GM19328 (cell line): Measurements from ENCODE around the gene TNS3.
A peak's percentile ranks its signal among the peaks of the same experiment; 100 is the strongest.
"Not testable (repeated sequence)": the region's sequence is repeated elsewhere in the genome, so short reads cannot be mapped to it uniquely, and the experiment has no call there.

Experiments
- ATAC-seq: cut with Tn5 transposase; IDR thresholded peaks from one replicate; pipeline ENCODE4 v1.9.1; 2021; ENCODE audit warnings: mild to moderate bottlenecking, moderate library complexity; ENCODE audit not compliant: unreplicated experiment

The TNS3 gene

DNA sequence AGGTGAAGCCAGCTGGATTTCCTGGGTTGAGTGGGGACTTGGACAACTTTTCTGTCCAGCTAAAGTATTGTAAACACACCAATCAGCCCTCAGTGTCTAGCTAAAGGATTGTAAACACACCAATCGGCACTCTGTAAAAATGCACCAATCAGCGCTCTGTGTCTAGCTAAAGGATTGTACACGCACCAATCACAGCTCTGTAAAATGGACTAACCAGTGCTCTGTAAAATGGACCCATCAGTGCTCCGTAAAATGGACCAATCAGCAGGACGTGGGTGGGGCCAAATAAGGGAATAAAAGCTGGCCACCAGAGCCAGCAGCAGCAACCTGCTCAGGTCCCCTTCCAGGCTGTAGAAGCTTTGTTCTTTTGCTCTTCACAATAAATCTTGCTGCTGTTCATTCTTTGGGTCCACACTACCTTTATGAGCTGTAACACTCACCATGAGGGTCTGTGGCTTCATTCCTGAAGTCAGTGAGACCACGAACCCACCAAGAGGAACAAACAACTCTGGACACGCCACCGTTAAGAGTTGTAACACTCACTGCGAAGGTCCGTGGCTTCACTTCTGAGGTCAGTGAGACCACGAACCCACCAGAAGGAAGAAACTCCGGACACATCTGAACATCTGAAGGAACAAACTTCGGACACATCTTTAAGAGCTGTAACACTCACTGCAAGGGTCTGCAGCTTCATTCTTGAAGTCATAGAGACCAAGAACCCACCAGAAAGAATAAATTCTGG is 21.8 kb upstream of the TNS3 start:
- ATAC-seq = not testable (repeated sequence)

DNA sequence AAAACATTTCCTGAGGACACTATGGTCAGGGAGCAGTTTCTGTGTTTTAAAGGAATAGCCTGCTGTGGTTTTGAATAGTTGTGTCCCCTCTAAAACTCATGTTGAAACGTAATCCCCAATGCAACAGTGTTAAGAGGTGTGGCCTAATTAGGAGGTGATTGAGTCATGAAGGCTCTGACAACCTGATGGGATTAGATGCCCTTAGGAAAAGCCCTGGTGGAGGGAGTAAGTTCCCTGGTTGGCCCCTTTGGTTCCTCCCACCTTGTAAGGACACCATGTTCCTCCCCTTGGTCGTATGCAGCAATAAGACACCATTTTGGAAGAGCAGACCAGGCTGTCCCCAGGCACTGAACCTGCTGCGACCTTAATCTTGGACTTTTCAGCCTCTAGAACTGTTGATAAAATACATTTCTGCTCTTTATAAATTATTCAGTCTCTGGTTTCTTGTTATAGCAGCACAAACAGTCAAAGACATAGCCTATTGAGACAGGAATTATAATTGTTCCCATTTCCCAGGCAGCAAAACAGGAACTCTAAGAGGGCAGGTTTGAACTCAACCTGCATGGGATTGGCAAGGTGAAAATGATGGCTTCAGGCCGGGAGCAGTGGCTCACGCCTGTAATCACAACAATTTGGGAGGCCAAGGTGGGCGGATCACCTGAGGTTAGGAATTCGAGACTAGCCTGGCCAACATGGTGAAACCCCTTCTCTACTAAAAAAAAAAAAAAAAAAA is 20.5 kb upstream of the TNS3 start:
- ATAC-seq = no peak

- no peak for ATAC-seq
Observed at GRCh38 chr7:47601881-47602249, 20.0 kb upstream of the TNS3 start.

DNA sequence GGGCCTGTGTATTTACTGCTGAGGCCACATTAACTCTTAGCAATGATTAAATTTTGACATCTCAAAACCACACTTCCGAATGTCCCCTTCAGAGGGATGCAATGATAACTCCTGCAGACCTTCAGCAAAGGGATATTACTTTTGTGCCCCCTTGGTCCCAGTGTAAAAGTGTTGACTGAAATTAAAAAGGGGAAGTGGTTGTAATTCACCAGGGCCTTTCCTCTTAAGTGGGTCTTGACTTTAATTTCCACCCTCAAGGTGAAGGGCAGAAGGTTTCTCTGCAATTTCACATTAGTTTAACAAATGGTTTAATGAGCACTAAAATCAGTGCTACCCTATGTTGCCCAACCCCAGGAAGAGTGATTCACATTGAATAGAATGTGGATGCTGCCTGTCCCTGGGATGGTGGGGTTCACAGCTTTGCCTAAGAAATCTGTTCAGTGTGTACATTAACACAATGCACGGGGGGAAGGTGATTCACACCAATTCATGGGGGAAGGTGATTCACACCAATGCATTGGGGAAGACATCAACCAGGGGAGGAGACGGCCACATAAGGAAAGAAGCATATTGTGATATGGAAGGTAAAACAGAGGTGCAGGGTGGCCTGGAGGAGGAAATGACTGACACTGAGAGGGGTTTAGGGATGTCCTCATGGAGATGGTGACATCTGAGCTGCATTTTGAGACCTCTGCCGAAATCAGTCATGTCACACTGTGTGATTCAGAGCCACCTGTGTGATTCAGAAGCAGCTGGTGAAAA is 19.4 kb upstream of the TNS3 start:
- peak; percentile 63 for ATAC-seq

DNA sequence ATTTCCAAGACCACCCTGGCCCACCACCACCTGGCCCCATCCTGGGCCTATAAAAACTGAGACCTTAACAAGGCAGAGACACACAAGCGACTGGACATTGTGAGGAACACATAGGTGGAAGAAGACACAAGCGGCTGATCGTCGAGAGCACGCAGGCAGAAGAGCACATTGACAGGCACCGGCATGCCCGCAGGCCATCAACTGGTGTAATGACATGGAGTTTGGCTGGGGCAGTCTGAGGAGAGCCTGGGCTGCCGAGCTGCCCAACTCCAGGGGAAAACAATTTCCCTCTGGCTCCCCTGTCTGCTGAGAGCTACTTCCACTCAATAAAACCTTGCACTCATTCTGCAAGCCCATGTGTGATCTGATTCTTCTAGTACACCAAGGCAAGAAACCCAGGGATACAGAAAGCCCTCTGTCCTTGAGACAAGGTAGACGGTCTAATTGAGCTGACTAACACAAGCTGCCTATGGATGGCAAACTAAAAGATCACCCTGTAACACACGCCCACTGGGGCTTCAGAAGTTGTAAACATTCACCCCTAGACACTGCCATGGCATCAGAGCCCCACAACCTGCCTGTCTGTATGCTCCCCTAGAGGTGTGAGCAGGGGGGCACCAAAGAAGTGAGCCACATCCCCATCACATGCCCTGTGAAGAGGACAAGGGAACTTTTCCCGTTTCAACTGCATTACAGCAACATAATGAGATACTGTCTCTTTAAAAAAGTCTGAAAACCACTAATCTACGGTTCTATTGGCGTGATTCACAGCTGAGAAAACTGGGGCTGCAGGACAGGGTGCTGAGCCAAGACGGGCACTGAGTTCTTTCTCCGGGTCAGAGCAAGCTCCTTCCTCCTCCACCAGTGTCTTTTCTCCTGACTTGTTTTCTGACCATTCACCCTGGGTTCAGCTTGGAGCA is 18.5 kb upstream of the TNS3 start:
- peak; percentile 52 for ATAC-seq

DNA sequence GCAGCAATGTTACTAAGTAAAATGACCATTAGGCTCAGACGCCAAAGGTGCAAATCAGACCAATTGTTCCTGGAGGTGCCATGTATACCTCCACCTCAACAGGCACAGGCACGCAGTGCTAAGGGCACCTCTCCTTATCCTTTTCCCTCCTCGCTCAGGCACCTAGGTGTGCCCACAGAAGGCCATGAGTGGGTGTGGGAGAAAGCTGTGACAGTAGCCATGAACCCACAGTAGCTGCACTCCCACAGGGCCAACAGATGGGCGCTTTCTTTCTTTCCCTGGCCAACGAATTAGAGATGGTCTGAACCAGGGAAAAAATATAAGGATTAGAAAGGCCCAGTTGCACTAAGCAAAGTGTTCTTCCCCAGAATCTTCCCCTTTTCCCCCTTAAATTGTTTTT is 15.5 kb upstream of the TNS3 start:
- no peak for ATAC-seq

DNA sequence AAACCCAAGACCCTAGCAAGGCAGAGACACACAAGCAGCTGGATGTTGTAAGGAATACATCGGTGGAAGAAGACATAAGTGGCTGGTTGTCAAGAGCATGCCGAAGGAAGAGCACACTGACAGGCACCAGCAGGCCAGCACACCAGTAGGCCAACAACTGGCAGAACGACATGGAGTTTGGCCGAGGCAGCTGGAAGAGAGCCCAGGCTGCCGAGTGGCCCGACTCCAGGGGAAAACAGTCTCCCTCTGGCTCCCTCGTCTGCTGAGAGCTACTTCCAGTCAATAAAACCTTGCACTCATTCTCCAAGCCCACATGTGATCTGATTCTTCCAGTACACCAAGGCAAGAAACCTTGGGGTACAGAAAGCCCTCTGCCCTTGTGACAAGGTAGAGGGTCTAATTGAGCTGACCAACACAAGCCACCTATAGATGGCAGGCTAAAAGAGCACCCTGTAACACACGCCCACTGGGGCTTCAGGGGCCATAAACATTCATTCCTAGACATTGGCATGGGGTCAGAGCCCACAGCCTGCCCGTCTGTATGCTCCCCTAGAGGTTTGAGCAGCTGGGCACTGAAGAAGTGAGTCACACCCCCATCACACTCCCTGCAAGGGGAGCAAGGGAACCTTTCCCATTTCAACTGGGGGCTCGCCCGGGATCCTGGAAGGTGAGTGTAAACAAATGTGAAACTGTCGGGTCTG is 14.7 kb upstream of the TNS3 start:
- ATAC-seq = no peak

- ATAC-seq = no peak
Observed at GRCh38 chr7:47594406-47594805, 12.5 kb upstream of the TNS3 start.

GRCh38 chr7:47591655-47592572 is 10.0 kb upstream of the TNS3 start:
- no peak for ATAC-seq

GRCh38 chr7:47591089-47591654 is 9.3 kb upstream of the TNS3 start:
- no peak for ATAC-seq

- not testable (repeated sequence) for ATAC-seq
Observed at GRCh38 chr7:47590215-47590614, 8.3 kb upstream of the TNS3 start.

- ATAC-seq = no peak
Observed at GRCh38 chr7:47588704-47589225, 6.9 kb upstream of the TNS3 start.

DNA sequence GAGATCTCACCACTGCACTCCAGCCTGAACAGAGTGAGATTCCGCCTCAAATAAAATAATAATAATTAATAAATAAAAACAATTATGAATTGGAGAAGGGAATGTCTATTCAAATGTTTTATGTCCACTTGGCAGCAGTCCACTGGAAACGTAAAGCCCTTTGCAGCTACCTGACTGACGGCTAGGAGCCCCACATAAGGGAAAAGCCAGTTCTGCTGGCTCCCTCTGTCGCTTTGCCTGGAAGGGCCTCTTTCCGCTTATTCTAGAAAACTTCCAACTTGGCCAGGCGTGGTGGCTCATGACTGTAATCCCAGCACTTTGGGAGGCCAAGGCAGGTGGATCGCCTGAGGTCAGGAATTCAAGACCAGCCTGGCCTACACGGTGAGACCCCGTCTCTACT is 6.1 kb upstream of the TNS3 start:
- no peak for ATAC-seq

GRCh38 chr7:47587351-47587750 is 5.4 kb upstream of the TNS3 start:
- no peak for ATAC-seq

DNA sequence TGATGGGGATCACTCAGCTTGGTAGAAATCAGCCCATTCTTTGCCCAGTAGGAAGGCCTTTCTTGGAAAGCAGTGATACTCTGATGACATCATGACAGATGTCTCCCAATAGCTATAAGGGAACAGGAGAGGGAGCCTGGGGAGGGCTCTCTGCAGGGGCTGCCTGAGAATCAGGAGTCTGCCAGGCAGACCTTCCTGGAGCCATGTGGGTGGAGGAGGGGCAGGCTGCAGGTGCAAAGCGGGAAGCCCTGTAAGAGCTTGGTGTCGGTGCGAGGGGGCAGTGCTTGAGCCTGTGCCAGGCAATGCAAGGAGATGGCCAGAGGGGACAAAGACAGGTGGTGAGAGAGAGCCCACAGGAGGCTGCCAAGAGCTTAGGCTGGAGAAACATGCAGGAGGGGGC is 5.0 kb upstream of the TNS3 start:
- ATAC-seq = no peak

DNA sequence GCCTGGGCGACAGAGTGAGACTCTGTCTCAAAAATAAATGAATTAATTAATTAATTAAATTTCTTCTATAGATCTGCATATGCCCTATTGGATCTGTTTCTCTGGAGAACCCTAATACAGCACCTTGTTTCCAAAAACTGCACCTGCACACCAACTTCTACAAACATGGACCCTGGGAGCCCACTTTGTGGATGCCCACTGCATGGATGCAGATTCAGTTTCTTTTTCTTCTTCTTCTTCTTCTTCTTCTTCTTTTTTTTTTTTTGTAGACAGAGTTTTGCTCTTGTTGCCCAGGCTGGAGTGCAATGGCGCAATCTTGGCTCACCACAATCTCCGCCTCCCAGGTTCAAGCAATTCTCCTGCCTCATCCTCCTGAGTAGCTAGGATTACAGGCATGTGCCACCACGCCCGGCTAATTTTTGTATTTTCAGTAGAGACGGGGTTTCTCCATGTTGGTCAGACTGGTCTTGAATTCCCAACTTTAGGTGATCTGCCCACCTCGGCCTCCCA is 4.3 kb upstream of the TNS3 start:
- ATAC-seq = not testable (repeated sequence)

DNA sequence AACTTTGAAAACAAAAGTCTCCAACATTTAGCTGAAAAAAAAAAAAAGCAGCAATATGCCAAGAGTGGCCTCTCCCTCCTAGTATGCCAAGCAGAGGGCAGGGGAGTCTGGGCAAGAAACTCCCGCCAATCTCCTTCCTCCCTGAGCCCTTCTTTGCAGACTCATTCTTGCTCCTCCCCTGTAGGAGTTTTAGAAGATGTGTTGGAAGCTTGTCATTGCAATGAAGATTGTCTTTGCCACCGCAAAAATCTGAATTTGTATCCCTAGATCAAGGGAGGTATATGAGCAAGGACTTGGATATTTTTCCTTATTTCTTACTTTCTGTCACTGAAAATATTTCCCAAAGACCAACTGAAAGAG is 2.6 kb upstream of the TNS3 start:
- no peak for ATAC-seq

DNA sequence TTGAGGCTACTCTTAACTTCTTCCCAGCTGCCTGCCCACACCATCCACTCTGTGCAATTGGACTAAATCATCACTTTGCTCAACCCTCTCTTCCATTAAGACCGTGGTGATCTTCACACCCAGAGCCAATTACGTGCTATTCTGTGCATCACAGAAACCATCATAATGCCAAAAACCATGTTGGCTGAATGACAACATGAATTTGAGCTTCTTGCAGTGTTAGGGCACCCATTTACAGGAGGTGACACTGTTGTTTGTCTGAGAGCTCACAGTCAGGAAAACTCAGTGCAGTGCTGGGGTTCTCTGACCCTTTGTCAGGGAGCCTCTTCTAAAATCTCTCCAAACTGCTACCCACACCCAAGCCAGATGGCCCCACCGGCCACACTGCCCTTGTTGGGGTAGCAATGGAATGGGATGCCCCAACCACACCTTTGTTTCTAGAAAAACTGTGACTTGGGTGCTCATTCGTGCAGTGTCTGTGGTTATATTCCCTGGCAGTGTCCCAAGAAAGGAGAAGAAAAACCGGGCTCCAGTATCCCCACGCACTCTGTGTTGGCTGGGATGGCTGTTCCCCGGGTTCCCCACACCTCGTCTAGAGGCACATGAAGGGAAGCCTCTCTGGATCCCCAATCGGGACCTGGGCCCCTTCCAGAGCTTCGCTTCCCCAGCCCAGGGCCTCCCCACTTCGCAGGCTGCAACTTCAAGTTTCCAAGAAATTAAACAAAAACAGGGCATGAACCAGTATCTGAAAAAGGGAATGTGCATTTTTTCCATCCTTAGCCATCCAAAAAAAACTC is 2.0 kb upstream of the TNS3 start:
- no peak for ATAC-seq
